Vagina (tissue), 2 donors: ENCODE measurements around the gene OSGIN1. TPM values are rescaled to one million over a fixed set of nuclear protein-coding genes. Genes with fewer than 3 reads are reported as not detected.

Experiments used
- DNase-seq, 2 donors: peaks; one replicate each; pipeline ENCODE4 v3.0.0-alpha.2; 2017; ENCODE audit errors: extremely low spot score in 2 of 2
- H3K27ac ChIP-seq: fragments of 200-600 bp; sonication (generic); one replicate; pipeline ENCODE4 v1.5.1; 2019
- H3K27me3 ChIP-seq: fragments of 200-600 bp; sonication (generic); one replicate; pipeline ENCODE4 v1.5.1; 2019
- H3K36me3 ChIP-seq, 2 donors: fragments of 200-600 bp; sonication (generic); one replicate each; pipeline ENCODE4 v1.5.1; 2017 to 2019
- H3K4me1 ChIP-seq: fragments of 200-600 bp; sonication (generic); one replicate; pipeline ENCODE4 v1.5.1; 2019
- H3K4me3 ChIP-seq, 2 donors: fragments of 200-600 bp; sonication (generic); 1 replicate in 1 of 2; 2 replicates in 1 of 2; pipeline ENCODE4 v1.5.1; 2016 to 2019
- H3K9me3 ChIP-seq: fragments of 200-600 bp; sonication (generic); one replicate; pipeline ENCODE4 v1.5.1; 2019
- POLR2A ChIP-seq, 2 donors: fragments of 450-650 bp; IDR thresholded peaks; one replicate each; pipeline ENCODE4 v1.6.1; 2017; ENCODE audit warnings: antibody characterized with exemption in 2 of 2, mild to moderate bottlenecking in 2 of 2, moderate library complexity in 2 of 2
- POLR2AphosphoS5 ChIP-seq, 2 donors: sonication (generic); formaldehyde crosslinking; IDR thresholded peaks; one replicate each; pipeline ENCODE4 v1.9.0; 2017; ENCODE audit warnings: antibody characterized with exemption in 2 of 2, mild to moderate bottlenecking in 2 of 2, low read depth in 1 of 2; ENCODE audit not compliant: insufficient read depth in 1 of 2
- intact Hi-C: fragments of 100-400 bp; cut with DNase I; formaldehyde crosslinking; loops from one replicate; pipeline ENCODE4 v1.15.1; 2023
- total RNA-seq: library from RNA; depleted of rRNA; stranded (reverse); fragments of >200 nt; gene quantifications from one replicate; pipeline ENCODE4 v1.2.3, GENCODE V29; 2016
- TF ChIP-seq, protein P1 (sequence below), 3 experiments: fragments of 450-650 bp in 2 of 3; fragments of 200-600 bp in 1 of 3; sonication (generic) in 1 of 3; IDR thresholded peaks; one replicate each; pipeline ENCODE4 v1.5.1; 2017 to 2019; ENCODE audit warnings: antibody characterized with exemption in 3 of 3, mild to moderate bottlenecking in 2 of 3, moderate library complexity in 2 of 3

Gene OSGIN1
- total RNA-seq, 1 donor from 2014 or later = 6.4 TPM

DNA sequence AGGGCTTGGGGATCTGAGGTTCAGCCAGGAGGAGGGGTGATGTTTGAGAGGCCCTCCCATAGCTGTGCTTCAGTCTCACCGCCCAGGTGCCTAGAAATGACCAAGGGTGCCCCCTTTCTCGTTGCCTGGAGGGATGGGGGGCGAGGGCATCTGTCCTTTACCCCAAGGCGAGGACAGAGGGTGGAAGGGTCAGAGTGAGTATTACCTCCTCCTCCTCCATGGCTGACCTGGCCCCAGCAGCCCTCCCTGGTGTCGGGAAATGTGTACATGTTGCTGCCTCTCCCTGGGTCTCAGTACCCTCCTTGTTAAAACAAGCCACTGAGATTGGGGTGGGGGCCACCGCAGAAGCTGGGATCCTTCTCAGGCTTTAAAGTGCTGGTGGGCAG, 17.4 kb downstream of the OSGIN1 start:
- Histone ChIP-seq H3K27ac (no peak overlapping the region), H3K27me3 (no peaks in the 10 kb centered on the region), H3K36me3 (no peaks in the 10 kb centered on the region), H3K4me3 (no peak overlapping the region), H3K4me1 (no peaks in the 10 kb centered on the region), H3K9me3 (no peaks in the 10 kb centered on the region)
- no peak for DNase-seq
- intact Hi-C loops = no loop called here
- TF ChIP-seq, protein P1, sequence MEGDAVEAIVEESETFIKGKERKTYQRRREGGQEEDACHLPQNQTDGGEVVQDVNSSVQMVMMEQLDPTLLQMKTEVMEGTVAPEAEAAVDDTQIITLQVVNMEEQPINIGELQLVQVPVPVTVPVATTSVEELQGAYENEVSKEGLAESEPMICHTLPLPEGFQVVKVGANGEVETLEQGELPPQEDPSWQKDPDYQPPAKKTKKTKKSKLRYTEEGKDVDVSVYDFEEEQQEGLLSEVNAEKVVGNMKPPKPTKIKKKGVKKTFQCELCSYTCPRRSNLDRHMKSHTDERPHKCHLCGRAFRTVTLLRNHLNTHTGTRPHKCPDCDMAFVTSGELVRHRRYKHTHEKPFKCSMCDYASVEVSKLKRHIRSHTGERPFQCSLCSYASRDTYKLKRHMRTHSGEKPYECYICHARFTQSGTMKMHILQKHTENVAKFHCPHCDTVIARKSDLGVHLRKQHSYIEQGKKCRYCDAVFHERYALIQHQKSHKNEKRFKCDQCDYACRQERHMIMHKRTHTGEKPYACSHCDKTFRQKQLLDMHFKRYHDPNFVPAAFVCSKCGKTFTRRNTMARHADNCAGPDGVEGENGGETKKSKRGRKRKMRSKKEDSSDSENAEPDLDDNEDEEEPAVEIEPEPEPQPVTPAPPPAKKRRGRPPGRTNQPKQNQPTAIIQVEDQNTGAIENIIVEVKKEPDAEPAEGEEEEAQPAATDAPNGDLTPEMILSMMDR (IDR thresholded peaks at IDR 0.05) = no peak
- TF ChIP-seq POLR2A (IDR thresholded peaks at IDR 0.05) (no peak), POLR2AphosphoS5 (IDR thresholded peaks at IDR 0.05; ENCODE audit: insufficient read depth in 1 of 2, low read depth in 1 of 2) (no peak)

DNA sequence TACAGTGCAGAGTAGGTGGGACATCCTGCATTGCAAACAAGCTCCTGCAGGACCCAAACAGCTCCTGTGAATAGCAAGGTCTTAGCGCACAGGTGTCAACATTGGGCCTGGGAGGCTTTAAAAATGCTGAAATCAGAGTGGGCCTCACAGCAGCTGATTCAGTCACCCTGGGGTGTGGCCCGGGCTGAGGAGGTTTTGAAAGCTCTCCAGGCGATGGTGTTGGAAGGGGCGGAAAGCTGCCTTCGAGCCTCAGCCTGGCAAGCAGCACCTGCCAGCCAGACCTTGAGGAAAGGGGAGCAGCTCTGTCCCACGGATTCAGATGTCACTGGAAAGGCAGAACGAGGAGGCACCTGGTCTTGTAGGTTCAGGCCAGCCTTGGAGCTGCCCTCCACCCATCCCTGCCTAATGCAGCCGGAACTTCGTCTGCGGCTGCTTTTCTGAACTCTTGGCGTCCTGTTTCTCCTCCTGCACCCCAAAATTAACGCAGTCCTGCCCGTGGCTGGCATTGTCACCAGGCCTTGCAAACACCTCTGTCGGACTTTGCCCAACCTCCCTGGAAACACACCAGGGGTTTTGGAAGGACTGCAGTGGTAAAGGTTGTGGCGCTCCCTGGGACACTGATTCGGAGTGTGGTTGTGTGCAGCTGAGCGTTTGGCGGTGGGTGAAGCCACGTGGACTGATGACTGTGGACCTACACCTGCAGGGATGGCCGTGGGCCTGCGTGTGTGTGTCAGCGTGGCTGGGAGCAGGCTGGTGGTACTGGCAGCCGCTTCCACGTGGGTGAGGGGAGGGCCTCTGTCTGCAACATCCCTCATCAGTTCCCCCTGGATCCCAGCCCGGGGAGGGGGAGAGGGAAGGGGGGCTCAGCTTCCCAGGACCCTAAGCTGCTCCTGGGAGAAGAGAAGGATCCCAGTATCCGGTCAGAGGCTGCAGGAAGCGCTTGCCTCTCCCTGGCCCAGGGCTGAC, 18.4 kb downstream of the OSGIN1 start:
- no peak overlapping the region for H3K4me3 ChIP-seq
- no peaks in the 10 kb centered on the region for H3K9me3 ChIP-seq
- intact Hi-C loops = no loop called here
- no peak overlapping the region for H3K27ac ChIP-seq
- no peaks in the 10 kb centered on the region for H3K36me3 ChIP-seq
- no peaks in the 10 kb centered on the region for H3K27me3 ChIP-seq
- TF ChIP-seq POLR2A (IDR thresholded peaks at IDR 0.05) (no peak), POLR2AphosphoS5 (IDR thresholded peaks at IDR 0.05; ENCODE audit: insufficient read depth in 1 of 2, low read depth in 1 of 2) (no peak)
- TF ChIP-seq, protein P1 (IDR thresholded peaks at IDR 0.05) = no peak
- H3K4me1 ChIP-seq = no peaks in the 10 kb centered on the region
- no peak for DNase-seq

DNA sequence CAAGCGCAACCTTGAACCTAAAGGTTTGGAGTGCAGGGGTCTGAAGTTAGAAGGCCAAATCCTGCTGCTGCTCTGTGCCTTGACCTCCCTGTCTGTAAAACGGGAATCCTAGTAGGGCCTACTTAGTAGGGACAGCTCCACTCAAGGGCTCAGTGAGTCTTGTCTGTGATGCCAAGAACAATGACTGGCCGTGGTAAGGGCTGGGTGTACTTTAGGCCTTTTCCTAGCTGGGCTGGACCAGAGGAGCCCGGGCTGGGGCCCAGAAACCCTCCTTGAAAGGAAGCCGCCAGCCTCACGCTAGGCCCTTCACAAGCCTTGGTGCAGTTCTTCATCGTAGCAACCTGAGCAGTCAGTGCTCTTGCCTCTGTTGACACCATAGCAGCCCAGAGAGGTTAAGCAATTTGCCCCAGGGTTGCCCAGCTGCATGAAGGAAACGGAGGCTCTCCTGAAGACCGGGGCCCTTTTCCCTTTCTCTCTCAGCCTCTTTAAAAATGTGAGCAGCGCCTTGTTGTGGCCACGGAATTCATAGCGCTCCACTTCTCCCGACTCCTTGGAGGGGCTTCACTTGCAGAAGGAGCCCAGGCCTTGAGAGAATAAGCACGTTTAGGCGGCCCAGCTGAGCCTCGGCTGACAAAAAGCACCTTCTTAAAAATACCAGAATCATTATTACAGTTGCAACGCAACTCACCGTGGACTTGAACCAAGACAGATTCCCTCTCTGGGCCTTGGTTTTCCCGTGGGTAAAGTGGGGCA, 19.4 kb downstream of the OSGIN1 start:
- intact Hi-C loops = no loop called here
- DNase-seq = no peak

GRCh38 chr16:83973077-83973476, 20.0 kb downstream of the OSGIN1 start:
- Histone ChIP-seq H3K27me3 (no peaks in the 10 kb centered on the region), H3K36me3 (no peaks in the 10 kb centered on the region), H3K9me3 (no peaks in the 10 kb centered on the region), H3K27ac (no peak overlapping the region), H3K4me1 (no peaks in the 10 kb centered on the region), H3K4me3 (no peak overlapping the region)
- TF ChIP-seq POLR2A (IDR thresholded peaks at IDR 0.05) (no peak), POLR2AphosphoS5 (IDR thresholded peaks at IDR 0.05; ENCODE audit: insufficient read depth in 1 of 2, low read depth in 1 of 2) (no peak)
- TF ChIP-seq, protein P1 (IDR thresholded peaks at IDR 0.05) = no peak
- DNase-seq = no peak
- intact Hi-C loops = no loop called here

More for the DNA sequence above, 19.4 kb downstream of the OSGIN1 start:
- no peaks in the 10 kb centered on the region for H3K36me3 ChIP-seq
- TF ChIP-seq POLR2AphosphoS5 (IDR thresholded peaks at IDR 0.05; ENCODE audit: insufficient read depth in 1 of 2, low read depth in 1 of 2) (no peak), POLR2A (IDR thresholded peaks at IDR 0.05) (no peak)
- TF ChIP-seq, protein P1 (IDR thresholded peaks at IDR 0.05) = no peak
- H3K9me3 ChIP-seq = no peaks in the 10 kb centered on the region
- no peak overlapping the region for H3K27ac ChIP-seq
- no peaks in the 10 kb centered on the region for H3K27me3 ChIP-seq
- no peak overlapping the region for H3K4me3 ChIP-seq
- no peaks in the 10 kb centered on the region for H3K4me1 ChIP-seq
